ENCODE measurements around the gene AKAP6. TPM values are rescaled to one million over a fixed set of nuclear protein-coding genes. Genes with fewer than 3 reads are reported as not detected.

AKAP6 gene
- total RNA-seq, 4 donors from 2014 or later, result 1.1 to 16.0 (median 6.0) TPM

DNA sequence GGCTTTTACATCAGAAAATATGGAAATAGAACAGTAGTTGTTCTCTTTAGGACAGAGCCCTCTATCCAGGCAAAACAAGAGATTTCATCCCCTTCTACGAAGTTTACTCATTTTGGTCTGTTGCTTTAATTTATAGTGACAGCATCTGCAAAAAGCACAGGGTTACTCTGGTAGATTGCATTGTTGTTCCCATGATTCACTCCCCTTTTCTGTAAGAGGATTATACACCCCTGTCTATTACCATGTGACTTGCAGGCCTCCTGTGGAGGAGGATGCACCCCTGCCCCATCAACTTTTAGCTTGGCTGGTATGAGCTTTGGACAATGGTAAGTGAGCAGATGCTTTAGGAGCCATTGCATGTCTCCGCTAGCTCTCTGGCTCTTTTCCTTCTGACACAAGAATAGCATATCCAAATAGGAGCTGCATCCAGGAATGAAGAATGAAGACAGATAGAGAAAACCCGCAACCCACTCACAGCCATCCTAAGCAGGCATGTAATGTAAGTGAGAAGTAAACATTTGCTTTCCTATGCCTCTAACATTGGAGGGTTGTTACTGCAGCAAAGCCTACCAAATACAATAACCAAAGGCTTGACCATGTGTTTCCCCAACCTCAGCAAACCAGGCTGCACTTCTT, 304.2 kb downstream of the AKAP6 start:
- no peak for DNase-seq
- no peak for TF ChIP-seq POLR2A (IDR thresholded peaks at IDR 0.05)
- Histone ChIP-seq H3K36me3 (no peaks in the 10 kb centered on the region), H3K27ac (no peak overlapping the region), H3K27me3 (no peaks in the 10 kb centered on the region), H3K9me3 (no peaks in the 10 kb centered on the region), H3K4me1 (peaks cover 0 to 11% (median 0%) of the 10 kb centered on the region in 3 donors), H3K4me3 (no peak overlapping the region)
- intact Hi-C loops (cut with DNase I), result no loop called here
- 79 to 95% methylated on average over 3 of the region's 3 CpGs for WGBS, 2 donors

GRCh38 chr14:32633930-32634329, 304.8 kb downstream of the AKAP6 start:
- no peak overlapping the region for H3K27ac ChIP-seq
- TF ChIP-seq POLR2A (IDR thresholded peaks at IDR 0.05) (no peak), CTCF (IDR thresholded peaks at IDR 0.05) (no peak)
- H3K4me3 ChIP-seq, result no peak overlapping the region
- peaks cover 0 to 11% (median 0%) of the 10 kb centered on the region in 3 donors for H3K4me1 ChIP-seq
- no peaks in the 10 kb centered on the region for H3K27me3 ChIP-seq
- no peak for DNase-seq
- H3K36me3 ChIP-seq, result no peaks in the 10 kb centered on the region
- H3K9me3 ChIP-seq, result no peaks in the 10 kb centered on the region
- intact Hi-C loops (cut with DNase I), result no loop called here

- DNase-seq, result no peak
- Histone ChIP-seq H3K4me1 (peaks cover 0 to 11% (median 0%) of the 10 kb centered on the region in 3 donors), H3K27me3 (no peaks in the 10 kb centered on the region), H3K27ac (peak overlapping the region in 1 of 4 donors; percentile 15), H3K36me3 (no peaks in the 10 kb centered on the region), H3K4me3 (peak overlapping the region in 3 of 4 donors; percentile 3 to 34 (median 10)), H3K9me3 (no peaks in the 10 kb centered on the region)
- WGBS, 2 donors, result 2 to 4% methylated on average over 2 of the region's 2 CpGs
- TF ChIP-seq CTCF (IDR thresholded peaks at IDR 0.05) (no peak), POLR2A (IDR thresholded peaks at IDR 0.05) (no peak)
- intact Hi-C loops (cut with DNase I), result no loop called here
Measured at GRCh38 chr14:32635061-32635719, 306.1 kb downstream of the AKAP6 start.

- Histone ChIP-seq H3K4me1 (peaks cover 0 to 11% (median 0%) of the 10 kb centered on the region in 3 donors), H3K27ac (no peak overlapping the region), H3K36me3 (no peaks in the 10 kb centered on the region), H3K9me3 (no peaks in the 10 kb centered on the region), H3K27me3 (no peaks in the 10 kb centered on the region), H3K4me3 (no peak overlapping the region)
- DNase-seq, result no peak
- 85 to 88% methylated on average over 2 of the region's 2 CpGs for whole genome bisulfite sequencing, 2 donors
- TF ChIP-seq POLR2A (IDR thresholded peaks at IDR 0.05) (no peak), CTCF (IDR thresholded peaks at IDR 0.05) (no peak)
- intact Hi-C loops (cut with DNase I), result no loop called here
Measured at GRCh38 chr14:32637582-32637981, 308.5 kb downstream of the AKAP6 start.

DNA sequence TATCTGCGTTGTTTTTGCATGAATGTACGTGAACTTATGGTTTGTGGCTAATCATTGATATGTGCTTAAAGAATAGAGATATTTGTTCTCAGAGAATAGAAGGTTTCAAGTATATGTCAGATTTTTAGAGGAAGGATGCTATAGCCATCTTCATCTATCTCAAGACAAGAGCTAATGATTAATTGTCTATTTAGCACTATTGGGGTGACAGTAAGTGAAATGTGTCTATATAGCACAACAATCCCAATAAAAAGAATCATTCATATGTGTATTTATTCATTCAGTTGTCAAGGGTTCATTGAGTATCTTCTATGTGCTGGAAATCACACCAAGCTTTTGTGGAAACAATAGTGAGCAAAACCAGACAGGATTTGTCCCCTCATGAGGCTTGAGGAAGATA, 310.1 kb downstream of the AKAP6 start:
- peaks cover 0 to 11% (median 0%) of the 10 kb centered on the region in 3 donors for H3K4me1 ChIP-seq
- H3K4me3 ChIP-seq, result no peak overlapping the region
- no peaks in the 10 kb centered on the region for H3K27me3 ChIP-seq
- H3K9me3 ChIP-seq, result no peaks in the 10 kb centered on the region
- intact Hi-C loops (cut with DNase I), result no loop called here
- no peak for TF ChIP-seq POLR2A (IDR thresholded peaks at IDR 0.05)
- no peak for TF ChIP-seq CTCF (IDR thresholded peaks at IDR 0.05)
- 93 to 97% methylated on average over 2 of the region's 2 CpGs for WGBS, 2 donors
- no peaks in the 10 kb centered on the region for H3K36me3 ChIP-seq
- DNase-seq, result no peak
- H3K27ac ChIP-seq, result no peak overlapping the region
